ENCODE data around the gene CHRNB4.
A peak's percentile ranks its signal among the peaks of the same experiment; 100 is the strongest.

The CHRNB4 gene

GRCh38 chr15:78630886-78631633 lies 9.9 kb downstream of the CHRNB4 start:
- DNase-seq = no peak

- DNase-seq = no peak
Observed at GRCh38 chr15:78629716-78630065, 11.3 kb downstream of the CHRNB4 start.

GRCh38 chr15:78629031-78629715 lies 11.8 kb downstream of the CHRNB4 start:
- DNase-seq = no peak

GRCh38 chr15:78628227-78628626 lies 12.8 kb downstream of the CHRNB4 start:
- DNase-seq = no peak

GRCh38 chr15:78627348-78627747 lies 13.7 kb downstream of the CHRNB4 start:
- DNase-seq = no peak

- DNase-seq = no peak
Observed at GRCh38 chr15:78626381-78626995, 14.5 kb downstream of the CHRNB4 start.

- no peak for DNase-seq
Observed at GRCh38 chr15:78625606-78626280, 15.3 kb downstream of the CHRNB4 start.

- DNase-seq = no peak
Observed at GRCh38 chr15:78624651-78625590, 16.1 kb downstream of the CHRNB4 start.

- DNase-seq = no peak
Observed at GRCh38 chr15:78623786-78624497, 17.1 kb downstream of the CHRNB4 start.

GRCh38 chr15:78621810-78622402 lies 19.1 kb downstream of the CHRNB4 start:
- DNase-seq = no peak

- DNase-seq = no peak
Observed at GRCh38 chr15:78620527-78621421, 20.2 kb downstream of the CHRNB4 start, which contains the start of gene CHRNA3. CHRNA3 (minus strand) TSS chr15:78620996; CDS start chr15:78620794, 202 bp downstream.

GRCh38 chr15:78620021-78620526 lies 20.9 kb downstream of the CHRNB4 start:
- DNase-seq = no peak

GRCh38 chr15:78619022-78619950 lies 21.7 kb downstream of the CHRNB4 start:
- no peak for DNase-seq

- DNase-seq = peak; percentile 50
Observed at GRCh38 chr15:78618490-78618934, 22.5 kb downstream of the CHRNB4 start.

GRCh38 chr15:78618064-78618463 lies 22.9 kb downstream of the CHRNB4 start:
- no peak for DNase-seq

GRCh38 chr15:78617516-78617915 lies 23.5 kb downstream of the CHRNB4 start:
- DNase-seq = no peak

GRCh38 chr15:78617076-78617475 lies 23.9 kb downstream of the CHRNB4 start:
- DNase-seq = no peak

GRCh38 chr15:78616506-78616905 lies 24.5 kb downstream of the CHRNB4 start:
- DNase-seq = no peak

All from central memory CD4-positive, alpha-beta T cell (primary cell).